ENCODE measurements around the gene MSTO1. TPM values are rescaled to one million over a fixed set of nuclear protein-coding genes. Genes with fewer than 3 reads are reported as not detected.

The MSTO1 gene
- total and polyA plus RNA-seq, 2 of the 4 experiments (the other 2 are of a cell fraction): 21.7 to 38.3 TPM

- no peak overlapping the region for H4K5ac ChIP-seq (ENCODE audit: low read depth, low read length)
- H2AK9ac ChIP-seq (replicated peaks; ENCODE audit: low read depth, low read length, poor library complexity): no peak overlapping the region
- ATAC-seq (ENCODE audit: low read depth) (no peak), DNase-seq (no peak)
- no peak overlapping the region for H4K8ac ChIP-seq (ENCODE audit: low read depth in 2 of 2, low read length in 2 of 2)
- H2BK20ac ChIP-seq (ENCODE audit: low read depth, low read length): no peak overlapping the region
- H3K9ac ChIP-seq (ENCODE audit: low read depth, low read length): no peak overlapping the region
- CTCF ChIA-PET: no interaction called here
- H3K36me3 ChIP-seq (ENCODE audit: control insufficient read depth, insufficient read depth, low read length): no peaks in the 10 kb centered on the region
- H3K14ac ChIP-seq (replicated peaks; ENCODE audit: low read depth, low read length): no peak overlapping the region
- no TSS peak for BruUV-seq (replicated peaks)
- H3K27ac ChIP-seq (ENCODE audit: insufficient read depth, low read length): no peak overlapping the region
- no peak overlapping the region for H2BK120ac ChIP-seq (ENCODE audit: low read depth, low read length)
- intact Hi-C loops (cut with micrococcal nuclease): no loop called here
- peaks cover 4% of the 10 kb centered on the region; the same call in 1 of the 2 replicates for H3K9me3 ChIP-seq (ENCODE audit: control insufficient read depth, insufficient read depth, low read length)
- H3K18ac ChIP-seq (ENCODE audit: low read depth, low read length): no peak overlapping the region
- peaks cover 0 to 13% of the 10 kb centered on the region in 2 experiments for H3K79me1 ChIP-seq (ENCODE audit: low read depth in 1 of 2, low read length in 2 of 2)
- H4K20me1 ChIP-seq (ENCODE audit: insufficient read depth, low read length): no peaks in the 10 kb centered on the region
- H3K4me3 ChIP-seq (ENCODE audit: insufficient read depth, low read depth, low read length): no peak overlapping the region
- no peak overlapping the region for H3K23ac ChIP-seq (ENCODE audit: low read depth, low read length)
- no peak overlapping the region for H3K56ac ChIP-seq (ENCODE audit: extremely low read depth, insufficient read depth, low read length)
- H3K27me3 ChIP-seq (ENCODE audit: control insufficient read depth, insufficient read depth, low read length): no peaks in the 10 kb centered on the region
- no peak overlapping the region for H2AFZ ChIP-seq (replicated peaks; ENCODE audit: low read length, poor library complexity)
- TF ChIP-seq CTCF (conservative IDR thresholded peaks at IDR 0.05; ENCODE audit: low read depth, low read length) (no peak), SMC3 (IDR thresholded peaks at IDR 0.05; ENCODE audit: low read depth, low read length) (no peak), NFE2L2 (IDR thresholded peaks at IDR 0.05; ENCODE audit: low read depth, low read length) (no peak), RFX5 (IDR thresholded peaks at IDR 0.05; ENCODE audit: low read depth, low read length) (no peak), MXI1 (IDR thresholded peaks at IDR 0.05; ENCODE audit: borderline replicate concordance, low read depth, low read length) (no peak), BHLHE40 (IDR thresholded peaks at IDR 0.05; ENCODE audit: low read depth, low read length) (no peak), USF2 (IDR thresholded peaks at IDR 0.05; ENCODE audit: low read depth, low read length) (no peak), CHD1 (IDR thresholded peaks at IDR 0.05; ENCODE audit: low read depth, low read length) (no peak), CEBPB (IDR thresholded peaks at IDR 0.05; ENCODE audit: low read depth, low read length) (no peak), MAFK (IDR thresholded peaks at IDR 0.05; ENCODE audit: low read depth, low read length) (no peak), MAZ (IDR thresholded peaks at IDR 0.05; ENCODE audit: borderline replicate concordance, low read depth, low read length) (no peak), FOS (IDR thresholded peaks at IDR 0.05; ENCODE audit: low read depth, low read length) (no peak), POLR2A (IDR thresholded peaks at IDR 0.05; ENCODE audit: low read depth, low read length) (no peak)
- no peak overlapping the region for H2BK5ac ChIP-seq (ENCODE audit: low read depth, low read length, poor library complexity, severe bottlenecking)
- dilution Hi-C loops (cut with HindIII; ENCODE audit: low sequenced_read_pairs, unreplicated experiment): no loop called here
- in situ Hi-C loops (cut with MboI; ENCODE audit: low sequenced_read_pairs): no loop called here
- no peak overlapping the region for H2BK15ac ChIP-seq (ENCODE audit: low read depth, low read length)
- POLR2A ChIA-PET (ENCODE audit: unreplicated experiment): no interaction called here
- H3K4me2 ChIP-seq (ENCODE audit: low read depth, low read length): no peak overlapping the region
- peak overlapping the region; percentile 31; the same call in 1 of the 2 replicates for H2AK5ac ChIP-seq (ENCODE audit: low read depth, low read length)
- no peak overlapping the region for H3K4ac ChIP-seq (ENCODE audit: low read depth, low read length)
- H3K9me1 ChIP-seq (ENCODE audit: insufficient read depth, low read length): 0 out of 2 replicates have a peak, but pooled peaks cover 2% of the 10 kb centered on the region
- WGBS, 2 experiments (ENCODE audit: extremely low coverage in 2 of 2, insufficient read length in 1 of 2): 85% methylated on average over 4 of the region's 7 CpGs; no CpG with 5 or more reads in 1 of the 2 experiments
- no peak overlapping the region for H4K91ac ChIP-seq (ENCODE audit: insufficient read depth, low read depth, low read length)
- peaks cover 8% of the 10 kb centered on the region for H3K4me1 ChIP-seq (ENCODE audit: control insufficient read depth, insufficient read depth, low read length)
Measured at GRCh38 chr1:155650231-155650757, 40.3 kb downstream of the MSTO1 start.

Measured in IMR-90 (cell line).